Measurements from ENCODE around the gene PRKAR1A.
"Not testable (repeated sequence)": the region's sequence is repeated elsewhere in the genome, so short reads cannot be mapped to it uniquely, and the experiment has no call there.

PRKAR1A gene

DNA sequence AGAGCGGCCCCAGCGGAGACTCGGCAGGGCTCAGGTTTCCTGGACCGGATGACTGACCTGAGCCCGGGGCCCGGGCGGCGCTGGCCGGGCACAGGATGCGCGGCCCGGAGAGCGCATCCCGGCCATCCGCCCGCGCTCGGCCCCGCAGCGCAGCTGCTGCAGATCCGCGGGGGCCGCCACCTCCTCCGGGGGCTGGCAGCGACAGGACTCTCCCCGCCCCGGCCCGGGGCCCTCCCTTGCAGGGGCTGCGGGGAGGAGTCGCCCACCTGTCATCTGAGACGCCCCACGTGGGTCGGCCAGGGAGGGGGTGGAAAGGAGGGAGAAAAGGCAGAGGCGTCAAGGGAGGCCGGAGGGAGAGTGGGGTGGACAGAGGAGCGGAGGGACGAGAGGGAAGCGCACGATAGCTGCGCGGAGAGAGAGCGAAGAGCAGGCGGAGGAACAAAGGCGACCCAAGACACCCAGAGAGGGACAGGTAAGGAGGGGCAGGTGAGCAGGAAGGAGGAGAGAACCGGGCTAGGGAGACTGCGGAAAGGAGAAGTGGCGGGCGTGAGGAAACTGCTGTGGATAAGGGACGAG, 471 bp upstream of the PRKAR1A start:
- DNase-seq (ENCODE audit: low read depth): peak; percentile 64

GRCh38 chr17:68512960-68513474, 787 bp downstream of the PRKAR1A start:
- DNase-seq (ENCODE audit: low read depth): no peak

GRCh38 chr17:68513932-68514331, 1.7 kb downstream of the PRKAR1A start:
- DNase-seq (ENCODE audit: low read depth): no peak

DNA sequence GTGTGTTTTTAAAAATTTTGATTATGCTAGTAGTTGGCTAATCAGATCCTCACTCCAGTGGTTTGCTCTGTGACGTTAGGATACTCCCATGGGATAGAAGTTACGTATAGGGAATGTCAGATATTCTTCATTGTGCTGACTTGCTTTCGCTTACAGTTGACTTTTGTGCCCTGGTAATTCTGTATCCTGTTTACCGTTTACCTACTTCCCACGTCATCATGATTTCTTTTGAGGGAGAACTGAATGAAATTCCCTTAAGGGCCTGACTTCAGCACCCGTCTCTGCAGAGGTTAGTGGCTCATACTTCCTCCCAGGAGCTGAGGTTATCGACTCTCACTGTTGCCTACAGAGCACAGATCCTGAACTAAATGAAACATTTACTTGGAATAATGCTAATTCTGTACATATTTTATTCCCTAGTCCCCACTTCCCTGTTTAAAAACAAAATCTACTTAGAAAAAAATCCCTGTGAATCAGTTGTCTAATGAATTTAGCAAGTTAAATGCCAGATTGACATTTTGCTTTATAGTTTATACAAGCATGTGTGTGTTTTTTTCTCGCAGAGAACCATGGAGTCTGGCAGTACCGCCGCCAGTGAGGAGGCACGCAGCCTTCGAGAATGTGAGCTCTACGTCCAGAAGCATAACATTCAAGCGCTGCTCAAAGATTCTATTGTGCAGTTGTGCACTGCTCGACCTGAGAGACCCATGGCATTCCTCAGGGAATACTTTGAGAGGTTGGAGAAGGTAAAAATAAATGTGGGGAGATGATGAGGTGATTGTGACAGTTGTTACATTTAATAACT, 2.8 kb downstream of the PRKAR1A start:
- DNase-seq (ENCODE audit: low read depth): no peak

- DNase-seq (ENCODE audit: low read depth): no peak
Measured at GRCh38 chr17:68516732-68517131, 4.5 kb downstream of the PRKAR1A start.

DNA sequence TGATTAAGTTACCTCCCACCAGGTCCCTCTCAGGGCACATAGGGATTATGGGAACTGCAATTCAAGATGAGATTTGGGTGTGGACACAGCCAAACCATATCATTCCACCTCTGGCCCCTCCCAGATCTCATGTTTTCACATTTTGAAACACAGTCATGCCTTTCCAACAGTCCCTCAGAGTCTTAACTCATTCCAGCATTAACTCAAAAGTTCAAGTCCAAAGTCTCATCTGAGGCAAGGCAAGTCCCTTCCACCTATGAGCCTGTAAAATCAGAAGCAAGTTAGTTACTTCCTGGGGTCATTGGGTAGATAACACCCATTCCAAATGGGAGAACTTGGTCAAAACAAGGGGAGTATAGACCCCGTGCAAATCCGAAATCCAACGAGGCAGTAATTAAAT, 5.4 kb downstream of the PRKAR1A start:
- DNase-seq (ENCODE audit: low read depth): not testable (repeated sequence)

DNA sequence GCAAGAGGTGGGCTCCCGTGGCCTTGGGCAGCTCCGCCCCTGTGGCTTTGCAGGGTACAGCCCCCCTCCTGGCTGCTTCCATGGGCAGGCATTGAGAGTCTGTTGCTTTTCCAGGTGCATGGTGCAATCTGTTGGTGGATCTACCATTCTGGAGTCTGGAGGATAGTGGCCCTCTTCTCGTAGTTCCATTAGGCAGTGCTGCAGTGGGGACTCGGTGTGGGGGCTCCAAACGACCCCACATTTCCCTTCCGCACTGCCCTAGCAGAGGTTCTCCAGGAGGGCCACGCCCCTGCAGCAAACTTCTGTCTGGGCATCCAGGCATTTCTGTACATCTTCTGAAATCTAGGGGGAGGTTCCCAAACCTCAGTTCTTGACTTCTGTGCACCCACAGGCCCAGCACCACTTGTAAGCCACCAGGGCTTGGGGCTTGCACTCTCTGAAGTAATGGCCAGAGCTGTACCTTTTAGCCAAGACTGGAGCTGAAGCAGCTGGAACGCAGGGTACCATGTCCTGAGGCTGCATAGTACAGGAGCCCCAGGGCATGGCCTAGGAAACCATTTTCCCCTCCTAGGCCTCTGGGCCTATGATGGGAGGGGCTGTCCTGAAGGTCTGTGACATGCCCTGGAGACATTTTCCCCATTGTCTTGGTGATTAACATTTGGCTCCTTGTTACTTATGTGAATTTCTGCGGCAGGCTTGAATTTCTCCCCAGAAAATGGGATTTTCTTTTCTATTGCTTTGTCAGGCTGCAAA, 6.0 kb downstream of the PRKAR1A start:
- DNase-seq (ENCODE audit: low read depth): no peak

- DNase-seq (ENCODE audit: low read depth): not testable (repeated sequence)
Measured at GRCh38 chr17:68519051-68519450, 6.8 kb downstream of the PRKAR1A start.

- no peak for DNase-seq (ENCODE audit: low read depth)
Measured at GRCh38 chr17:68519911-68520310, 7.7 kb downstream of the PRKAR1A start.

GRCh38 chr17:68522266-68522665, 10.0 kb downstream of the PRKAR1A start:
- no peak for DNase-seq (ENCODE audit: low read depth)

DNA sequence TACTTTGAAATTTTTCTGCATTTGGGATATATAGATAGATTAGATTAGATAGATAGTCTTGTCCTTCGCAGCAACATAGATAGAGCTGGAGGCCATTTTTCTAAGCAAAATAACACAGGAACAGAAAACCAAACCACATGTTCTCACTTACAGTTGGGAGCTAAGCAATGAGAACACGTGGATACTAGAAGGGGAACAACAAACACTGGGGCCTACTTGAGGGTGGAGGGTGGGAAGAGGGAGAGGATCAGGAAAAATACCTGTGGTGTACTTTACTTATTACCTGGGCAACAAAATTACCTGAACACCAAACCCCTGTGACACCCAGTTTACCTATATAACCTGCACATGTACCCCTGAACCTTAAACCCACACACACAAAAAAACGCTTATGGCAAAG, 14.3 kb downstream of the PRKAR1A start:
- DNase-seq (ENCODE audit: low read depth): no peak

DNA sequence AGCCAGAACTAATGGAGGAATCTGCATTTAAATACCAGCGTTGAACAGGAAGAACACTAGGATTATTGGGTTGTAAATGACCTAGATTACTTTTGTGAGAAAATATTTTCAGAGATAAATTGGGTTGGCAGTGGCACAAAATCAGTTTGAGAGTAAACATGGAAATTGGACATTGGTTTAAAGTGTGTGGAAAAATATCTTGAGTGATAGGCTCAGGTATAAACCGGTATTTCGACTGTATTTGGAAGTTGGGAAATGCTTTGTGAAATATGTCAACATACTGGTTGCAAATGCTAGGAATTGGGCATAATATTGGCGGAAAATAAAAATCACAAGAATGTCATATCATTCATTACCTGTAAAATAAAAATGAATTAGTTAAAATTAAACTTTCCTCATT, 15.1 kb downstream of the PRKAR1A start:
- no peak for DNase-seq (ENCODE audit: low read depth)

- DNase-seq (ENCODE audit: low read depth): no peak
Measured at GRCh38 chr17:68531252-68531651, 19.0 kb downstream of the PRKAR1A start.

DNA sequence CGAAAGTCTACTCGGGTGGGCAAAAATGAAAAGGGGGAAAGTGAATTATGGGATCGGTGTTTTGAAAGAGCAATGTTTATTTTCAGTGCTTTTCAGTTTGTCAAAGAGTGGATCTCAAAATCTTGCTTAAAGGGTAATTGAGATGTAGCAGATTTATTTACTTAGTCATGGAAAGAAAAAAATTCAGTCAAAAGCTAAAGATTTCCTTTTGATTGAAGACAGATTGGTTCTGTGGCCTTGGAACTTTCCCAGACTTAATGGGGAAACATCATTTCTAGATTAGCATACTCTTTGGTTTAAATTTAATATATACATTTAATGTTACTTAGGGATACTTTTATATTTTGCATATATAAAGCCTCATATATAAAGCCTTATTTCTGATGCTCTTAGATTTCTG, 20.6 kb downstream of the PRKAR1A start:
- DNase-seq (ENCODE audit: low read depth): no peak

GRCh38 chr17:68533887-68534694, 21.9 kb downstream of the PRKAR1A start:
- DNase-seq (ENCODE audit: low read depth): no peak

GRCh38 chr17:68534695-68535088, 22.5 kb downstream of the PRKAR1A start:
- DNase-seq (ENCODE audit: low read depth): no peak

- DNase-seq (ENCODE audit: low read depth): no peak
Measured at GRCh38 chr17:68535922-68536321, 23.7 kb downstream of the PRKAR1A start.

DNA sequence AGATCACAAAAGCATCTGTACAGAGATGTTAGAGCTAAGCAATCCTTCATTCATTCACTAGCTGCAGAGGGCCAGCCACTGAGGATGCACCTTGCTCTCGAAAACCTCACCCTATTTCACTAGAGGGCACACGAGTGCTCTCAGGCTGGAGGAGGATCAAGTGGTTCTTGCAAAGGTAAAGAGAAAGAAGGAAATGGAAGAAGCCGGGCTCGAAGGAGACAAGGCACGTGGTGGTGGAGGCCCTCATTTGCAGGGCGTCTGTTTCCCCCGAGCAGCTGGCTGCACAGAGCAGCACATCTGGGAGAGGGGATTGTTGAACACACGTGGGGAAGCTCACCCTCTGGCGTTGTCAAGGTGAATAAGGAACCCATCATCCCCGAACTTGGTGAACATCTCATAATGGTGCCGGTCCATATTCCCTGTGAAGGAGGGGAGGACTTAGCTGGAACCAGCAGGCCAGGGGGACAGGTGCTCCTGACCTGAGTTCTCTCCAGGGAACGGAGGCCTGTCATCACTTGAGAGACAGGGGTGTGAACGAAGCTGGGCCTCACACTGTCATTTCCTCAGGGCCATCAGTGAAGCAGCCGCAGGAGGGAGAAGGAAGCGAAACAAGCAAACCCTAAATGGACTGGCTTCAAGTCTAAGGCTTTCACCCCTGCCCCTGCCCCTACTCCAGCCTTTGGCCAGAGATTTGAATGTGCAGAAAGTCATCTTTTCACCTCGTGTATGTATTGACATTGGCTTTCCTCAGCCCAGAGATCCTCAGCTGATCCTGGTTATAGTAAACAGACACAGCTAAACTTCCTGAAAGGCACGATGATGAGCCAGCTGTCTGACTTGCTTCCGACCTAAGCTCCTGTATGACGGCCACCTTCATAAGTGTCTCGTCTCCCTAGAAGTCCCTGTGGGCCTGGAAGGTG, 27.6 kb downstream of the PRKAR1A start:
- no peak for DNase-seq (ENCODE audit: low read depth)

- DNase-seq (ENCODE audit: low read depth): no peak
Measured at GRCh38 chr17:68540981-68541380, 28.8 kb downstream of the PRKAR1A start.

- no peak for DNase-seq (ENCODE audit: low read depth)
Measured at GRCh38 chr17:68541816-68542215, 29.6 kb downstream of the PRKAR1A start.
